Measurements from ENCODE around the gene FAM110D.

- no peak for TF ChIP-seq CTCF (IDR thresholded peaks at IDR 0.05)
- TF ChIP-seq POLR2A (IDR thresholded peaks at IDR 0.05): no peak
Measured at GRCh38 chr1:26159743-26160039, 812 bp downstream of the FAM110D start.
